GM19397 (cell line): Measurements from ENCODE around the gene MRFAP1.
A peak's percentile ranks its signal among the peaks of the same experiment; 100 is the strongest.

Source experiments
- ATAC-seq: cut with Tn5 transposase; IDR thresholded peaks from one replicate; pipeline ENCODE4 v1.9.1; 2021; ENCODE audit warnings: mild to moderate bottlenecking, moderate library complexity; ENCODE audit not compliant: unreplicated experiment

The MRFAP1 gene

DNA sequence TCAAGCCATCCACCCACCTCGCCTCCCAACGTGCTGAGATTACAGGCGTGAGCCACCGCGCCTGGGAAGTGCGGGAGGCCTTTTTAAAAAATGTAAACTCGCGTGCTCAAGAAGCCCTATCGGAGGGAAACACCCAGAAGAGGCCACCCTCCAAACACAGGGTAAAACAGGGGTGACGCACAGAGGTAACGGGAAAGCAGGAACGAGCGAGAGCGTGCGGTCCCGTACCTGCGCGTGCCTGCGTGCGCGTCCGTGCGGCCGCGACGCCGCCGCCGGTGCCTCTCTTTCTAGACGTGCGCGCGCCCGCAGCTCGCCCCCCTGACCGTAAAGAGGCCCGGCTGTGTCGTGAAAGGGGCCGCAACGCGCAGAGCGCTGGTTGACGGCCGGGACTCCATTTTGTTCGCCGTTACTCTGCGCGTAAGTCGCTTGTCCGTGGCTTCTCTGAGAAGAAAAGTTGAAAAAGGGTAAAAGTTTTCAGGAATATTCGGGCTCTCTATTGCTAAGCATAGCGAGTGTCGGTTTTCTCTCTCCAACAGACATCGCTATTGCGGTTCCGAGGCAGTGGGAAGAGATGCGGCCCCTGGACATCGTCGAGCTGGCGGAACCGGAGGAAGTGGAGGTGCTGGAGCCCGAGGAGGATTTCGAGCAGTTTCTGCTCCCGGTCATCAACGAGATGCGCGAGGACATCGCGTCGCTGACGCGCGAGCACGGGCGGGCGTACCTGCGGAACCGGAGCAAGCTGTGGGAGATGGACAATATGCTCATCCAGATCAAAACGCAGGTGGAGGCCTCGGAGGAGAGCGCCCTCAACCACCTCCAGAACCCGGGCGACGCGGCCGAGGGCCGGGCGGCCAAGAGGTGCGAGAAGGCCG, at the start of gene MRFAP1:
Gene MRFAP1, plus strand, starts transcription at position 394 of the 872 bp plus-strand sequence. Its CDS starts 178 bp downstream, at position 572.
- ATAC-seq: peak; percentile 80

DNA sequence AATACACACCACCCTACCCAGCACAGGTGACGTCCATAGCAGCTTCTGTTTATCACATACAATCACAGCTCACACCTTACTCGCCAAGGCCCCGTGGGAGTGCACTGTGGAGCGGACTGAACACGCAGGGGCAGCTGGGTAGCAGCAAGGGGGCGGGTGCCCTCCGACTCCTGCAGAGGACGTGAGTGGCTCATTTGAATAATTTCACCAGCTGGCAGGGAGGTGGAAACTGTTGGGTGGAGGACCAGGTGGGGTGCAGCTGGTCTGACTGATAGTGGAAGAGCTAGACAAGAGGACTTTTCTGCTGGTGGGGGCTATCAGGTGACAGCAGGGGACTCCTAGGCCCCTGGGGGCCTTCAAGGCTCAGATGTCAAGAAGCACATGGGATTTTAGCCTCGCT, 49.2 kb upstream of the MRFAP1 start:
- no peak for ATAC-seq

DNA sequence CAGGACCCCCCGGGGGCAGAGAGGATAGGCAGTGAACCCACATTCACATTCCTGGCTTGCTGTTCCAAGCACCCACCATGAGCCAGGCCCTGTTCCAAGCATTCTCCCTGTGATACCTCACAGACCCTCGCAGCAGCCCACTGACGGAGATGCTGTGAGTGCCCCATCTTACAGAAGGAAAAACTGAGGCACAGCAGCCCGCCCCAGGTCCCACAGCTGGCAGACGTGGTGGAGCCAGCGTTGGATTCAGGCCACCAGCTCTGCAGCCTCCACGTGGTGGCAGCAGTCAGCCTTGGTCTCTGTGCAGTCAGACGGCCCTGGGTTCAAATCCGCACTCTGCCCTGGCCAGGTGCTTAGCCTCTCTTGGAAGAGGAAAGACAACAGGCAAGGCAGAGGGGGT, 48.7 kb upstream of the MRFAP1 start:
- no peak for ATAC-seq

DNA sequence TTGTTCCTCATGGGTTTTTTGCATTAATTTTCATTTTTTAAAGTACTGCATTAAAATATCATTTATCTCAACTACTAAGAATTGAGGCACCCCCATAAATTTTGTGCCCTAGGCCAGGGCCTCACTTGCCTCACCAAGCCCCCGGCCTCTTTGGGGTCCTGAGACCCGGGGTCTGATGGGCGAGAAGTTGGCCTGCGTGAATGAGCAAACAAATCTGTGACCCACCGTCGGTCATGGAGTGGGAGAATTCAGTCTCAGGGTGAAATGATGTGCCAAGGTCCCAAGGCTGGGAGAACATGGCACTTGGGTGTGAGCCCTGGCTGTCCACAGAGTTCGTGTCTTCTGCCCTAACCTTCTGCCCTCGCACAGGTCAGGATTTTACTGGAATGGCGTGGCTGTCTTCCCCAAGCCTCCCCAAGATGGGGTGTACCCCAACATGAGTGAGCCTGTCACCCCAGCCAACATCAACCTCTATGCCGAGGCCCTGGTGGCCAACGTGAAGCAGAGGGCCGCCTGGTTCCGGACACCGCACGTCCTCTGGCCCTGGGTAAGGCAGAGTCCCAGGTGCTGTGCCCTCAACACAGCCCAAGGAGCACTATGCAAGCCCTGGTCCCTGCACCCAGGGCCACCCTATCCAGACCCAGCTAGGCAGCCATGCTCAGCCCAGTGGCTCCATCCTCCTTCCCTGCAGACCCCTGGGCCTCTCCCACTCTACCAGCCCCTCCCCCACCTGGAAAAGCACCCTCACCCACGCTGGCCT, 47.5 kb upstream of the MRFAP1 start:
- ATAC-seq: no peak

DNA sequence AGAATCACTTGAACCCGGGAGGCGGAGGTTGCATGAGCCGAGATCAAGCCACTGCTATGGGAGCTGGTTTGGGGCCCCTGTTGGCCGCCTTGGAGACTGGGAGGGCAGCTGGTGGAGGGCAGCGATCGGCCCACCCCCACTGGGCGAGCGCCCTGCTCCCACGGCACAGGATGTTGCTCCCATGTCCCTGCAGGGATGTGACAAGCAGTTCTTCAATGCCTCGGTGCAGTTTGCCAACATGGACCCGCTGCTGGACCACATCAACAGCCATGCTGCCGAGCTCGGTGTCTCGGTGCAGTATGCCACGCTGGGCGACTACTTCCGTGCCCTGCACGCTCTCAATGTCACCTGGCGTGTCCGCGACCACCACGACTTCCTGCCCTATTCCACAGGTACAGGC, 46.1 kb upstream of the MRFAP1 start:
- no peak for ATAC-seq

DNA sequence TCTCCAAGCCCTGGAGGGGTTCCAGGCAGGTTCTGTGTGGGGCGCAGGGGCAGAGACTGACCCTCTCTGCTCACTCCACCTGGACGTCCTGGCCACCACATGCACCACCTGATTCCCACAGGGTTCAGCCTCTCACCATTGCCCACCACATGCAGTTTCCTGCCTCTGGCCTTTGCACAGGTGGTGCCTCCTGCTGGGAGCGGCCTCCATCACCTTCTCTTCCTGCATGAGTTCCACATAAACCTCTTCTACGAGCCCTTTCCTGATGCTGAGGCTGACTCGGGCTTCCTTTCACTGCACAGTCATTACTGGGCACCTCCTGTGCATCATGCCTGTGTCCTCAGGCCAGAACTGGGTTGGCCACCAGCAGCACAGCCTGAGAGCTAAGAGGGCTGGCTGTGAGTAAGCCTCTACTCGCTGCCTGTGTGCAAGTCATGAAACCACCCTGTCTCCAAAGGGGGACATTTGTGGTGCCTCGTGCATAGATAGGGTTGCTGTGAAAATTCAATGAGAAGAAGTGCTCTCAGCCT, 45.6 kb upstream of the MRFAP1 start:
- ATAC-seq: no peak

DNA sequence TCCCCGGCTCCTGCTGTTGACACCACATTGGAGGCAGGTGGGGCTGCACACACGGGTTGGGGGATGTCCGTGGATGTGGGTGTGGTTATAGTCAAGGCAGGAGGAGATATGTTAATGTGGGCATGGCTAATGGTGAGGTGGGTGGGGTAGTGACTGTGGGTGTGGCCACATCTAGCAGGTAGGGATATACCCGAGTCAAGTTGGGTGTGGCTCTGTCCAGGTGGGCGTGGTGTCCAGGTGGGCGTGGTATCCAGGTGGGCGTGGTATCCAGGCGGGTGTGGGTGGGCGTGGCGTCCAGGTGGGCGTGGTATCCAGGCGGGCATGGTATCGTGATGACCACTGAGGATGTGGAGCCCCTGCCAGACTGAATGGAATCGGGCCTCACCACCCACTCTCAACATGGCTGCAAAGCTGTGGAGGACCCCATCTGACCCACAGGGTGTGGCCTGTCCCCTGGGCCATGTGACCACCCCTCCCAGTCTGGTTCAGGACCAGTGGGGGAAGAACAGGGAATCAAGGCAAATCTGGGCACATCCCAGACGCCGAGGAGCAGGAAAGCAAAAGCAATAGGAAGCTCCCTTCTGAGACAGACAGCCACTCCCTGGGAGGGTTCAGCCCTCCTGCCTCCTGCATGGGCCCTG, 44.5 kb upstream of the MRFAP1 start:
- ATAC-seq: no peak

DNA sequence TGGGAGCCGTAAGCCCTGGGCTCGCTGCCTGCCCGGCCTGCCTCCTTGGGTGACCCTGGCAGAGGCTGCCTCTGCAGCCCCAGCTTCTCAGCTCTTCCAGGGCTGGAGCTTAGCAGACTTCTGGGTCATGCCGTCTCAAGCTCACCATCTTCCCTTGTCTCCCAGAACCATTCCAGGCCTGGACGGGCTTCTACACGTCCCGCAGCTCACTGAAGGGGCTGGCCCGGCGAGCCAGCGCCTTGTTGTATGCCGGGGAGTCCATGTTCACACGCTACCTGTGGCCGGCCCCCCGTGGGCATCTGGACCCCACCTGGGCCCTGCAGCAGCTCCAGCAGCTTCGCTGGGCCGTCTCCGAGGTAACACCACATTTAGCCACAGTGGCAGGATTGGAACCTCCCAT, 43.5 kb upstream of the MRFAP1 start:
- ATAC-seq: no peak

DNA sequence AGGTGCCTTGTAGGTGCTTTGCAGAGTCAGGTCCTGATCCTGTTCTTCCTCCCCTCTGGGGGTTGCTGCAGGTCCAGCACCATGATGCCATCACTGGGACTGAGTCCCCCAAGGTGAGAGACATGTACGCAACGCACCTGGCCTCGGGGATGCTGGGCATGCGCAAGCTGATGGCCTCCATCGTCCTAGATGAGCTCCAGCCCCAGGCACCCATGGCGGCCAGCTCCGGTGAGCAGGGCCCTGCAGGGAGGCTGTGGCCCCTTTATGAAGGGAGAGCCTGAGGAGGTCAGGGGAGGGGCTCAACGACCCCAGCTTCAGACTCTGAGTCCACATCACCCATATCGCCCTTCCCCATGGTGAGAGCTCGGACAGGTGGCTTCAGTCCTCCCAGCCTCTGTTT, 42.4 kb upstream of the MRFAP1 start:
- no peak for ATAC-seq

DNA sequence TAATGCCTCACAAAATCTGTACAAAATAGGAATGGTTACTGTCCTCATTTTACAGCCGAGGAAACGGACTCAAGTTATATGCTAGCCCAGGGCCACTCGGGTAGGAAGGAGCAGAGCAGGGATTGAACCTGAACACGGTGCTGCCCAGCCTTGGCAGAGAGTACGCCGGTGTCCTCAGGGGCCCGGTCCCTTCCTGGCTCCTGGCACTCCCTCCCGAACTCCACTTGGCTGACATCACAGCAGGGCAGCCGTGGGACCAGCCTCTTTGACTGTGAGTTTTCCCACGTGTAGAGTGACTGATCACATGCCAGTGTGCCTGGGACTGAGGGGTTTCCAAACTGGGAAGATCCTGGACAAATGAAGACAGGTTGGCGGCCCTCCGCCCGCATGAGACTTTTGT, 41.8 kb upstream of the MRFAP1 start:
- ATAC-seq: no peak

DNA sequence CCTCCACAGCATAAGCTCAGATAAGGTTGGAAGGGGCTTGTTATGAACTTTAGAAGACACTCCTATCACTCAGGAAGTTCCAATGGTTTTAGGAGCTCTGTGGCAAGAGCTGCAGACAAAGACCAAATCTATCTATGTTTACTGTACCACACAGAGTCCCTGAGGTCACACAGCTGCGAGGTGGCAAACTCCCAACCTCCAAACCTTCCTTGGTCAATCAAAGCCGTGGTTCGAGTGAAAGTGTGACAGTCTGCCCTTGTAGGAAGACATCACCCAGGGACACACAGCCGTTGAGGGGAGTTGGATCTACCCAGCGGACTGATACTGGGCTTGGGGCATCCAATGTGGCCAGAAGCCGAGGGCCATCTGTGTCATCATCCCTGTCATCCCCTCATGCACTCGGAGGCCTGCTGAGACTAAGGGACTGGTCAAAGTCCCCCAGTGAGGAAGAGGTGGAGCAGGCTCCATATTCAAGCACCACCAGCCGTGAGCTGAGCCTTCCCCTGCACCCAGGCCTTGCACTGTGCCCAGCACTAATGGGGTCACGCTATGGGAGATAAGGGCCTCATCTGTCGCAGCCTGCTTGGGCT, 38.7 kb upstream of the MRFAP1 start:
- no peak for ATAC-seq

DNA sequence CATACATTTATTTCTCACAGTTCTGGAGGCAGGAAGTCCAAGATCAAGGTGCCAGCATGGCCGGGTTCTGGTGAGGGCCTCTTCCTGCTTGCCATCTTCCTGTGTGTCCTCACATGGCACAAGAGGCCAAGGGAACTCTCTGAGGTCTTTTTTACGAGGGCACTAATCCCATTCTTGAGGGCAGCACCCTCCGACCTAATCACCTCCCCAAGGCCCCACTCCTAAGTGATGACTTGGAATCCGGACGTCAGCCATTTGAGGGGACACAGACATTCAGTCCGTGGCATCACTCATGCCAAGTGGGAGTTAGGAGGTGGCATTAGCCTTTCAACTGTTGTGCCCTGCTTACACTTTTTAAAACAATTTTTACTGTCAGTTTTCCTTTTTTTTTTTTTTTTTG, 38.2 kb upstream of the MRFAP1 start:
- ATAC-seq: no peak

DNA sequence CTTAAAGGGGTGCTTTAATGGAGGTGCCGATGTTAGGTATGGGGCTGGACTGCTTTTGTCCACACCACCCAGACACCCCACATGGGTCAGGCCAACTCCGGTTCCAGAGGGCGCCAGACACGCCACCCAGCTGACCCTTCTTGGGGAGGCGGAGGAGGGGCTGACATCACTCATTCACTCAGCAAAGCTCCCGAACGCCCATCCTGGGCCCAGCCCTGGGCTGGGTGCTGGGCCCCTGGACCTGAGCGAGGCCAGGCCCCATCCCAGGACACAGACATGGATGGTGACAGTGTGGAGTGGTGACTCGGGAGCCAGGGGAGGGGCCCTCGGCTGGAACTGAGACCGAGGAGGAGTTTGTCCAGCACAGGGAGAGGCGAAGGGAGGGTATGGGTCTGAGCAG, 37.4 kb upstream of the MRFAP1 start:
- ATAC-seq: no peak

DNA sequence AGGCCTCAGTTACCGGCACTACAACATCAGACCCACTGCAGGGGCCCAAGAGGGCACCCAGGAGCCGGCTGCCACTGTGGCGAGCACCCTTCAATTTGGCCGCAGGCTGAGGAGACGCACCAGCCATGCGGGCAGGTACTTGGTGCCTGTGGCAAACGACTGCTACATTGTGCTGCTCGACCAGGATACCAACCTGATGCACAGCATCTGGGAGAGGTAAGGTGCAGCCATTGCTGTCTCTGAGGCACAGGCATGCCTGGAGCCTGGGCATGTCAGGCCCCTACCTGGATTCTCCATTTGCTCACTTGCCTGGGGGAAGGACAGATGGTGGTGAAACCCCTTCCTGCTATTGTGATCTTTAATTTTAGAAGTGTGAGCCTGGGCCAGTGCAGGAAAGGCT, 35.4 kb upstream of the MRFAP1 start:
- ATAC-seq: no peak

DNA sequence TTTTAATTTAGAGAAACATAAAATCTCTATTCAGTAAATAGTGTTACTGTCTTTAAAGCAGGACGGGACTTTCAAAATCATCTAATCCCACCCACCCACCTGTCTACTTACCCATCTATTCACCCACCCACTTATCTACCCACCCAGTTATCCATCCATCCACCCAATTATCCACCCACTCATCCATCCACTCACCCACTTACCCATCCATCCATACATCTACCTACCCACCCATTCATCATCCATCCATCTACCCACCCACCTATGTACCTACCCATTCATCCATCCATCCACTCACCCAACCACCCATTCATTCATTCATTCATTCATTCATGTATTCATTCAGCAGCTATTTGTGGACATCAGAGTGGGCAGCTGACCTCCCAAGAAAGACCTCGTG, 34.9 kb upstream of the MRFAP1 start:
- ATAC-seq: no peak

DNA sequence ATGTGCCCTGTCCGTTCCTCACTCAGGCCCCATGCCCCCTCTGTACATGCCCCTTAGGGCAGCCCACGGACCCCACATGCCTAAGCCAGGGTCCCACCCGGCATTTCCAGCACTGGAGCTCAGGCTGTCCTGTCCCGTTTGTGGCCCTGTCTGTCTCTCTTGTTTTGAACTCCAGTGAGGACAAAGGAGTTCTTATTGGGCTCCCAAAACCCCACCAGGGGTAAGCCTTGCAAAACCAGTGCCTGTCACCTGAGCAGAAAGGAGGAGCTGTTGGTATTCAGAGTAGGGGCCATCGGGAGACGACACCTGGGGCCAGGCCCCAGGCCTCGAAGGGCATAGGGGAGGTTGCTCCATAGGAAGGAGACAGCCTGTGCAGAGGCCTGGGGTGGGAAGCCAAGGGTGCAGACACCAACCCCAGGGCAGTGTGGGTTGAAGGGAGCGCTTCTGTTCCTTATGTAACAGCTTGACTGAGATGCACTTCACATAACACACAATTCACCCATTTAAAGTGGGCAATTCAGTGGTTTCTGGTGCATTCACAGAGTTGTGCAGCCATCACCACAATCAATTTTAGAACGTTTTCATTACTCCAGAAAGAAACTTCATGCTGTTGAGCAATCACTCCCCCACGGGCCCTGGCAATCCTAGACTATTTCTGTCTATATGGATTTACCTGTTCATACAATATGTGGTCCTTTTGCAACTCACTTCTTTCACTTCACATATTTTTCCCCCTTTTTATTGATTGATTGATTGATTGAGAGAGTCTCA, 33.8 kb upstream of the MRFAP1 start:
- ATAC-seq: no peak

DNA sequence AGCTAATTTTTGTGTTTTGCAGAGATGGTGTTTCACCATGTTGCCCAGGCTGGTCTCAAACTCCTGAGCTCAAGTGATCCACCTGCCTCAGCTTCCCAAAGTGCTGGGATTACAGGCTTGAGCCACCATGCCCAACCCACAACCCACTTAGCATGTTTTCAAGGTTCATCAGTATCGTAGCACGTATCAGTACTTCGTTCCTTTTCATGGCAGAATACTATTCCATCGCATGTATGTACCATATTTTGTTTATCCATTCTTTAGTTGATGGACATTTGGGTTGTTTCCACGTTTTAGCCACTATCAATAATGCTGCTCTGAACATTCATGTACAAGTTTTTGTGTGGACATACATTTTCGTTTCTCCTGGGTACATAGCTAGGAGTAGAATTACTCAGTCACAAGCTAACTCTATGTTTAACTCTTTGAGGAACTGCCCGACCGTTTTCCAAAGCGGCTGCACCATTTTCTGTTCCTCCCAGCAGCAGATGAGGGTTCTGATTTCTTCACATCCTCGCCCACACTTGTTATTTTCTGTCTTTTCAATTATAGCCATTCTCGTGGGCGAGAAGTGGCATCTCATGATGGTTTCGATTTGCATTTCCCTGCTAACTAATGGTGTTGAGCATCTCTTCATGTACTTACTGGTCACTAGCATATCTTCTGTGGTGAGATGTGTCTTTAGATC, 33.0 kb upstream of the MRFAP1 start:
- no peak for ATAC-seq

DNA sequence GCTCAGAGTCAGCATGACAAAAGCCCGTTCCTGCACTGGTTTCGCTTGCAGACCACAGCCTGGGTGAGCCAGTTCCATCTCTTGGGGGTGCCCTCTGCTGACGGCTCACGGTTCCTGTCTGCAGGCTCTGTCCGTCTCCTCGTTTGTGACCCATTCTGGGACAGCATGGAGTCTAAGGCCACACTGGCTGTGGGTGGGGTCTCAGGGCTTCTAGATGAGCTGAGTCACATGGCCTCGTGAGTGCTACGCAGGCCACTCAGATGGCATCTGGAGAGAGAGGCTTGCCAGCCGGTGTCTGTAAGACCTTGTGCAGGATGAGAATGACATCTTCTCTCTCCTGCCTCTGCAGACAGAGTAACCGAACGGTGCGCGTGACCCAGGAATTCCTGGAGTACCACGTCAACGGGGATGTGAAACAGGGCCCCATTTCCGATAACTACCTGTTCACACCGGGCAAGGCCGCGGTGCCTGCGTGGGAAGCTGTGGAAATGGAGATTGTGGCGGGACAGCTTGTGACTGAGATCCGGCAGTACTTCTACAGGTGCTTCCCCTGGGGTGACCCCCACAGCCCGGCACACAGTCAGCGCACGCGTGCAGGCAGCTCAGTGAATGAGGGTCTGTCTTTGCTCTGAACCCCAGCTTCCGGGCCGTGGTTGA, 31.6 kb upstream of the MRFAP1 start:
- ATAC-seq: no peak

DNA sequence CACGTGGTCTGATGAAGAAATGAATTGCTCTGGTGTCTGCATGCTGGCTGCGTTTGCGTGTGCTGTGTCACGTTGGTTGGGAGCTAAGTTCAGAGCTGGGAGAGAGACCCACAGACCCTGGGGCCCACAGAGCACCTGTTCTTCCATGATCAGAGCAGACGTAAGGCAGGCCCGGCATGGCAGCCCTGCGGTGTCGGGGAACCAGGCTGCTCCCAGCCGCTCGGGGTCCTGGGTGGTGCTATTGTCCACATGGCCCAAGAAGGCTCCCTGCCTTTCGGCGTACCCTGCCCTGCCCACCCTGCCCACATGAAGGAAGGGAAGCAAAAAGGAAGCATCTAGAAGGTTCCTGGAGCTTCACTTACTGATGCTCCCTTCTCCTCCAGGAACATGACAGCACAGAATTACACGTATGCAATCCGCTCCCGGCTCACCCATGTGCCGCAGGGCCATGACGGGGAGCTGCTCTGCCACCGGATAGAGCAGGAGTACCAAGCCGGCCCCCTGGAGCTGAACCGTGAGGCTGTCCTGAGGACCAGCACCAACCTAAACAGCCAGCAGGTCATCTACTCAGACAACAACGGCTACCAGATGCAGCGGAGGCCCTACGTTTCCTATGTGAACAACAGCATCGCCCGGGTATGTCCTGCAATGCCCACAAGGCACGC, 30.9 kb upstream of the MRFAP1 start:
- no peak for ATAC-seq
